Coronary artery (tissue), 2 donors: ENCODE results near the gene ESAM.

Source experiments
- DNase-seq: peaks from one replicate; pipeline ENCODE4 v3.0.0-alpha.2; 2017; ENCODE audit warnings: low spot score
- H3K27ac ChIP-seq, 2 donors: fragments of 200-600 bp; sonication (generic); one replicate each; pipeline ENCODE4 v1.5.1; 2016 to 2019
- H3K4me3 ChIP-seq: fragments of 200-600 bp; sonication (generic); 2 replicates; pipeline ENCODE4 v1.5.1; 2016; ENCODE audit warnings: mild to moderate bottlenecking, moderate library complexity
- TF ChIP-seq, protein P1 (sequence below): fragments of 200-600 bp; sonication (generic); IDR thresholded peaks from one replicate; pipeline ENCODE4 v1.5.1; 2019; ENCODE audit warnings: antibody characterized with exemption

The ESAM gene

DNA sequence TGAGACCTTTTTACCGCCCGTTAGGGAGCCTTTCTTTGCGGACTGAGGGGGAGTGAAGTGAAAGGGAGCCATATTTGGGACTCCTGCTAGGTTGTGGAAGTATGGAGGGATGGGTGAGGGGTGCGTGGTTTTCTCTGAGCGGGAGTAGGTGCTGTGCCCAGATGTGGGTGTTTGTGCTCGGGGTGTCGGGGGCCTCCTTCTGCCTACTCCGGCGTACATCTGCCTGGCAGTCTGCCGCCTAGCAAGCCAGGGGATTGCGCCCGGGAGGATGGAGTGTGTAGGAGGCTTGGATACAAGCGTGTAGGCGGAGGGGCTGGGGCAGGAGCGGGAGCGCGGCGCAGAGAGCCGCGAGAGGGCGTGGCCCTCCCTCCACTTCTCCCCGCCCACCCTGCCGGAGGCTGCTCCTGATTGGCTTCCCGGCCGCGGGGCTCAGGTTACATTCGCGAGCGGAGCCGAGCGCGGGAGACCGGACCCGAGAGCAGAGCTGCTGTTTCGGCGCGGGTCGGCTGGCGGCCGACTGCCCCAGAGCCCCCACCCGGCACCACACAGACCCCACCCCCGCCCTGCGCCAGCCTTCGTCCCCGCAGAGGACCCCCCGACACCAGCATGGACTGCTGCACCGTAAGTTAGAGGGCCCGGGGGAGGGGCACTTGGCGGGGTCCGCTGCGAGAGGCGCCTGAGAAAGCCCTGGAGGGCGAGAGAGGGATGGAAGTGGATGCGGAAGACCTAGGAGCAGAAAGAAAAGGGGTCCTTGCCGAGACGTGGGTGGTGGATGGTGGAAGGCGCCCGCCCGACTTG, 22.4 kb downstream of the ESAM start, which contains the start of gene NRGN:
NRGN (plus strand) TSS at position 464 of the 798 bp plus-strand sequence; CDS start at position 607, 143 bp downstream.
- peak; percentile 94 for DNase-seq
- H3K27ac ChIP-seq, result peak within 1 kb of the TSS; percentile 48 to 78
- TF ChIP-seq, protein P1, sequence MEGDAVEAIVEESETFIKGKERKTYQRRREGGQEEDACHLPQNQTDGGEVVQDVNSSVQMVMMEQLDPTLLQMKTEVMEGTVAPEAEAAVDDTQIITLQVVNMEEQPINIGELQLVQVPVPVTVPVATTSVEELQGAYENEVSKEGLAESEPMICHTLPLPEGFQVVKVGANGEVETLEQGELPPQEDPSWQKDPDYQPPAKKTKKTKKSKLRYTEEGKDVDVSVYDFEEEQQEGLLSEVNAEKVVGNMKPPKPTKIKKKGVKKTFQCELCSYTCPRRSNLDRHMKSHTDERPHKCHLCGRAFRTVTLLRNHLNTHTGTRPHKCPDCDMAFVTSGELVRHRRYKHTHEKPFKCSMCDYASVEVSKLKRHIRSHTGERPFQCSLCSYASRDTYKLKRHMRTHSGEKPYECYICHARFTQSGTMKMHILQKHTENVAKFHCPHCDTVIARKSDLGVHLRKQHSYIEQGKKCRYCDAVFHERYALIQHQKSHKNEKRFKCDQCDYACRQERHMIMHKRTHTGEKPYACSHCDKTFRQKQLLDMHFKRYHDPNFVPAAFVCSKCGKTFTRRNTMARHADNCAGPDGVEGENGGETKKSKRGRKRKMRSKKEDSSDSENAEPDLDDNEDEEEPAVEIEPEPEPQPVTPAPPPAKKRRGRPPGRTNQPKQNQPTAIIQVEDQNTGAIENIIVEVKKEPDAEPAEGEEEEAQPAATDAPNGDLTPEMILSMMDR, result no peak
- peak within 1 kb of the TSS; percentile 74 for H3K4me3 ChIP-seq

DNA sequence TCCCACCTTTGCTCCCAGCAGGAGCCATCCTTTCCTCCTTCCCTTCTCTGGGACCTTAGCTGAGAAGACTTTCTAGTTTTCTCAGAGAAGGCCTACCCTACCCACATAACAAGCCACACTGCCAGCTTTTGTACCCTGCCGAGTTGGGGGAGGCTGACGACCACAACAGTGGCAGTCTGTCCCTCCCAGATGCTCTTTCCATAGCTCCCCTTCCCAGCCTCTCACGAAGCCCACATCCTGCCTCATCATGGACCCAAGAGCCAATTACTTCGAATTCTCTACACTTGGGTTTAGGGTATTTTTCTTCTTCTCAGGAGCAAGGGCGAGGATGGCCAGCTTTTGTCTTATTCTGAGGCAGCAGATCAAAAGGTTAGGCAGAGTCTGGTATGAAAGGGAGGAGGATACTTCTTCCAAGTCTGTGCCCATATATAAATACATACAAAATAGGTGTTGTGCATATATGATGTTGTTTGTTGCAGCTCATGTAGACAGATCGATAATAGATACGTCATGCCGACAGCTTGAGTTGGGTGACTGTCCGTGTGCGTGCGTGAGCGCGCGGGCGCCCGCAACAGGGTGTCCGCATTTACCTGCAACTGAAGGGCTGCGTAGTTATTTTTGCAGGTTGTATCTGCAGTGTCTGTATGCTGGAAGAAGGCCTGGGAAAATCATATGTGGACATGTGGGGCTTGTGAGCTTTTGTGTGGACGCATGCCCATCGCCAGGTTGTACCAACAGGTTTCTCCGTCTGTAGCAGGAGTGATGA, 23.2 kb downstream of the ESAM start:
- Histone ChIP-seq H3K27ac (peak overlapping the region; percentile 48 to 78), H3K4me3 (peak overlapping the region; percentile 74)
- no peak for DNase-seq
- TF ChIP-seq, protein P1, result no peak

DNA sequence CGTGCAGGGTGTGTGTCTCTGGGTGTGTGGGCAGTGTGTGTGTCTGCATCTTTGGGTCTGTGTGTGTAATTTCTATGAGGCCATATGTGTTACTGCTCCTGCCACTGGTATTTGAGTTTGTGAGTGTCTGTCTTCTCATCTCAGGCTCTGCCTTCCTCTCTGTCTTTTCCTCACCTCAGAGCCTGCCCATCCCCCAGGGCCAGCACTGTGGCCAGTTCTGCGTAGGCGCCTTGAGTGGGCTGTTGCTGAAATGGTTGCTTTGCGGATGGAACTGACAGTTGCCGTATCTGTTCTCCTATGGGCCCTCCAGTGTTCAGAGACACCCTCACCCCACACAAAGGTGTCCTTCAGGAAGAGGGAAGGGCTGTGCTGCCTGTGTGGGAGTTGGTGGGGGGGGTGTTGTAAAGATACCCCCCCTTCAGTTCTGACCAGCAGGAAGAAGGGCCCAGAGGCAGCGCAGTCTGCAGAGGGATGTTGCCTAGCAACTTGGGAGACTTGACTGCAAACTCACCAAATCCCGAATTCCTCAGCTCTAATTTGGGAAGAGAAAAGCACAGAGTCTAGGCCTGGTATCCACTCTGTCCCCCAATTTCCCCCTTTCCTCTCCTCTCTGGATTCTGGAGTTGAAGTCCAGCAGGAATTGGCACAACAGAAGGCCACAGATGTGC, 24.3 kb downstream of the ESAM start:
- H3K27ac ChIP-seq, result peak overlapping the region in 1 of 2 donors; percentile 17
- TF ChIP-seq, protein P1, result no peak
- DNase-seq, result no peak
- no peak overlapping the region for H3K4me3 ChIP-seq

DNA sequence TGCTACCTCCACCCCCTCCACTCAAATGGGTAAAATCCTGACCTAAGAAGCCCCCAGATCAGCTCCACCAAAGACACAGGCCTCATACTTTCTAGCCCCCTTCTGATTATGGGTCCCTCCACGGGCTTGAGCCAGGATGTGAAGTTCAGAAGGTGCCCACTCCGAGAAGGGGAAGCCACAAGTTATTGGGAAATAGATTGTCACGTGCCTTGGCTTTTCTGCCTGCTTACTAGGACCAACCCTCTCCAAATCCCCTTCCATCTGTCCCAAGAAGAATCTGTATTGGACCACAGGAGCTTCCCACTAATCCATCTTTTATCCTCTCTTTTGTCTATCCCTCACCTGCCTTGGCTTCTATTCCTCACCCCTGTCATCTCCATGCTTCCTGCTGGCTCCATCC, 25.4 kb downstream of the ESAM start:
- TF ChIP-seq, protein P1, result no peak
- DNase-seq, result no peak
- no peak overlapping the region for H3K4me3 ChIP-seq
- peak overlapping the region; percentile 39 to 63 for H3K27ac ChIP-seq

DNA sequence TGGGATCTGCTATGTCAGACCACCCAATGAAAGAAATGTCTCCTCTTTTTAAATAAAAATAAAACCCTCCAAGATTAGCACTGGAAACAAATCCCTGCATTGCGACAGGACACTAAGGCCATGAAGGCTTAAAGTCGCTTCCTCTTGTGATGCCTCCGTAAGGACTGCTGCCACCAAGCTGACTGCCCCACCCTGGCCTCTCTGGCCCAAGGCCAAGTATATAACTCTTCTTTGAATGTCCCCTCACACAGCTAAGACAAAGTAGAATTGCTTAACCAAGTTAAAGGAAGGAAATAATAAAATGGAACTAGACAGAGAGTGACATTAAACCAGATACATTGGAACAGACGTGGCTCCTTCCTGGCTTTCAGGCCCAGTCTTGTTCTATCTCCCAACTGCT, 29.9 kb downstream of the ESAM start:
- no peak for DNase-seq
- TF ChIP-seq, protein P1, result no peak
- no peak overlapping the region for H3K4me3 ChIP-seq
- H3K27ac ChIP-seq, result no peak overlapping the region

DNA sequence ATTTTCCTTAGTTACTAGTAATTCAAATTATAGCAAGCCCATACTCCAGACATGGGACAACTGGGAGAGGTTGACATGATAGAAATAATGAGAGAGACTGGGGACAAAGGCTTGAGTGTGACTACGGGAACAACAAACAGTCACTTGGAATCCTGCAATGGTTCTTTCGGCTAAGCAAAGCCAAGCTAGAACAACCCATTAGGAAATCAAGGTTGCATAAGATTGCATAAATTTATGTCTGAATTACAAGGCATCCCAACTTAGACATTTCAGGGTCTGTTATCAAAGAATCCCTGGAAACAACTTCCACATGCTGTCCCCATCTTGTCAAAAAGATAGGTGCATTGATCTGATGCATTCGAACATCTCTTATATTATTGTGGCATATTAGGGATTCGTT, 32.5 kb downstream of the ESAM start:
- Histone ChIP-seq H3K27ac (no peak overlapping the region), H3K4me3 (no peak overlapping the region)
- no peak for DNase-seq
- TF ChIP-seq, protein P1, result no peak
